Measurements from ENCODE around the gene DUS2. TPM values are rescaled to one million over a fixed set of nuclear protein-coding genes. Genes with fewer than 3 reads are reported as not detected.

DUS2 gene
- total and polyA plus RNA-seq, 9 of the 15 experiments (the other 6 are each of a cell fraction or from before 2014, with no cell fraction given): 5.8 to 22.5 (median 20.6) TPM

- TF ChIP-seq, protein P1, sequence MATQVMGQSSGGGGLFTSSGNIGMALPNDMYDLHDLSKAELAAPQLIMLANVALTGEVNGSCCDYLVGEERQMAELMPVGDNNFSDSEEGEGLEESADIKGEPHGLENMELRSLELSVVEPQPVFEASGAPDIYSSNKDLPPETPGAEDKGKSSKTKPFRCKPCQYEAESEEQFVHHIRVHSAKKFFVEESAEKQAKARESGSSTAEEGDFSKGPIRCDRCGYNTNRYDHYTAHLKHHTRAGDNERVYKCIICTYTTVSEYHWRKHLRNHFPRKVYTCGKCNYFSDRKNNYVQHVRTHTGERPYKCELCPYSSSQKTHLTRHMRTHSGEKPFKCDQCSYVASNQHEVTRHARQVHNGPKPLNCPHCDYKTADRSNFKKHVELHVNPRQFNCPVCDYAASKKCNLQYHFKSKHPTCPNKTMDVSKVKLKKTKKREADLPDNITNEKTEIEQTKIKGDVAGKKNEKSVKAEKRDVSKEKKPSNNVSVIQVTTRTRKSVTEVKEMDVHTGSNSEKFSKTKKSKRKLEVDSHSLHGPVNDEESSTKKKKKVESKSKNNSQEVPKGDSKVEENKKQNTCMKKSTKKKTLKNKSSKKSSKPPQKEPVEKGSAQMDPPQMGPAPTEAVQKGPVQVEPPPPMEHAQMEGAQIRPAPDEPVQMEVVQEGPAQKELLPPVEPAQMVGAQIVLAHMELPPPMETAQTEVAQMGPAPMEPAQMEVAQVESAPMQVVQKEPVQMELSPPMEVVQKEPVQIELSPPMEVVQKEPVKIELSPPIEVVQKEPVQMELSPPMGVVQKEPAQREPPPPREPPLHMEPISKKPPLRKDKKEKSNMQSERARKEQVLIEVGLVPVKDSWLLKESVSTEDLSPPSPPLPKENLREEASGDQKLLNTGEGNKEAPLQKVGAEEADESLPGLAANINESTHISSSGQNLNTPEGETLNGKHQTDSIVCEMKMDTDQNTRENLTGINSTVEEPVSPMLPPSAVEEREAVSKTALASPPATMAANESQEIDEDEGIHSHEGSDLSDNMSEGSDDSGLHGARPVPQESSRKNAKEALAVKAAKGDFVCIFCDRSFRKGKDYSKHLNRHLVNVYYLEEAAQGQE (IDR thresholded peaks at IDR 0.05; ENCODE audit: borderline replicate concordance): no peak
- TF ChIP-seq, protein P1 (CRISPR knock-in tag; IDR thresholded peaks at IDR 0.05; ENCODE audit: low read depth): no peak
- TF ChIP-seq MAFG (tag; conservative IDR thresholded peaks at IDR 0.05) (no peak), CREM (IDR thresholded peaks at IDR 0.05; ENCODE audit: low read depth) (no peak), AFF1 (IDR thresholded peaks at IDR 0.05; ENCODE audit: low read depth in 1 of 2, partially characterized antibody in 2 of 2) (peak in 1 of 2 experiments; percentile 48), MEF2A (IDR thresholded peaks at IDR 0.05; ENCODE audit: control insufficient read depth, low read depth, low read length) (no peak), BRD4 (IDR thresholded peaks at IDR 0.05) (no peak), MIER1 (IDR thresholded peaks at IDR 0.05; ENCODE audit: low read depth) (0 out of 2 replicates have a peak, but pooled peaks have one; percentile 21), ZNF133 (CRISPR knock-in tag; IDR thresholded peaks at IDR 0.05) (no peak), ZNF668 (CRISPR knock-in tag; IDR thresholded peaks at IDR 0.05) (no peak), ATF1 (CRISPR knock-in tag; IDR thresholded peaks at IDR 0.05) (no peak), ATF1 (tag; IDR thresholded peaks at IDR 0.05) (0 out of 2 replicates have a peak, but pooled peaks have one; percentile 19)
Measured at GRCh38 chr16:68090130-68090529, 67.0 kb downstream of the DUS2 start (continued).
